GM23338 (cell line): ENCODE results near the gene EPHB1. TPM values are rescaled to one million over a fixed set of nuclear protein-coding genes. Genes with fewer than 3 reads are reported as not detected.

Experiments used
- ATAC-seq: fragments of 200-7000 bp; cut with Tn5 transposase; 3 replicates; pipeline ENCODE4 v1.9.1; 2020
- DNase-seq: peaks from one replicate; pipeline ENCODE4 v3.0.0-alpha.2; 2015; ENCODE audit warnings: low spot score
- H2AFZ ChIP-seq: fragments of 200-600 bp; sonication (generic); 2 replicates; pipeline ENCODE4 v1.8.0; 2016; ENCODE audit warnings: antibody characterized with exemption, mild to moderate bottlenecking, moderate library complexity
- H3F3A ChIP-seq: fragments of 200-600 bp; sonication (generic); replicated peaks from 2 replicates; pipeline ENCODE4 v1.8.0; 2017; ENCODE audit warnings: antibody characterized with exemption, mixed run types, low read depth
- H3K27ac ChIP-seq: fragments of 200-600 bp; sonication (generic); 2 replicates; pipeline ENCODE4 v1.6.1; 2016; ENCODE audit warnings: low read depth
- H3K27me3 ChIP-seq: fragments of 200-600 bp; sonication (generic); 2 replicates; pipeline ENCODE4 v1.8.0; 2016; ENCODE audit warnings: mild to moderate bottlenecking, mixed run types, moderate library complexity; ENCODE audit not compliant: insufficient read depth
- H3K36me3 ChIP-seq: fragments of 200-600 bp; sonication (generic); 2 replicates; pipeline ENCODE4 v1.8.0; 2016; ENCODE audit warnings: mild to moderate bottlenecking; ENCODE audit not compliant: insufficient read depth
- H3K4me1 ChIP-seq: fragments of 200-600 bp; sonication (generic); 2 replicates; pipeline ENCODE4 v1.8.0; 2016; ENCODE audit warnings: mild to moderate bottlenecking, moderate library complexity; ENCODE audit not compliant: insufficient read depth
- H3K4me2 ChIP-seq: fragments of 200-600 bp; sonication (generic); 2 replicates; pipeline ENCODE4 v1.7.1; 2017; ENCODE audit warnings: mixed run types
- H3K4me3 ChIP-seq: fragments of 200-600 bp; sonication (generic); 2 replicates; pipeline ENCODE4 v1.6.1; 2016; ENCODE audit warnings: mixed run types
- H3K79me2 ChIP-seq: fragments of 200-600 bp; sonication (generic); replicated peaks from 2 replicates; pipeline ENCODE4 v1.8.0; 2017; ENCODE audit warnings: mild to moderate bottlenecking; ENCODE audit not compliant: insufficient read depth
- H3K9me2 ChIP-seq: fragments of 200-600 bp; sonication (generic); 2 replicates; pipeline ENCODE4 v1.8.0; 2017; ENCODE audit not compliant: insufficient read depth
- H4K20me1 ChIP-seq: fragments of 200-600 bp; sonication (generic); replicated peaks from 2 replicates; pipeline ENCODE4 v1.8.0; 2017; ENCODE audit warnings: mild to moderate bottlenecking; ENCODE audit not compliant: insufficient read depth
- H3K27ac Mint-ChIP-seq: 2 replicates; pipeline ENCODE4 v1.8.0; 2020; ENCODE audit warnings: inconsistent platforms, mild to moderate bottlenecking, moderate library complexity, mixed read lengths
- H3K27me3 Mint-ChIP-seq: 3 replicates; pipeline ENCODE4 v1.8.0; 2022; ENCODE audit warnings: low read depth, mild to moderate bottlenecking, moderate library complexity, mixed read lengths, inconsistent platforms; ENCODE audit not compliant: insufficient read depth, poor library complexity
- H3K36me3 Mint-ChIP-seq: 3 replicates; pipeline ENCODE4 v1.8.0; 2021; ENCODE audit warnings: low read depth, mild to moderate bottlenecking, inconsistent platforms, moderate library complexity, mixed read lengths
- H3K4me1 Mint-ChIP-seq: 3 replicates; pipeline ENCODE4 v1.8.0; 2020; ENCODE audit warnings: mild to moderate bottlenecking, inconsistent platforms, mixed read lengths
- H3K4me3 Mint-ChIP-seq: 3 replicates; pipeline ENCODE4 v1.8.0; 2021; ENCODE audit warnings: moderate library complexity, mild to moderate bottlenecking, inconsistent platforms, mixed read lengths
- H3K9me3 Mint-ChIP-seq: 3 replicates; pipeline ENCODE4 v1.8.0; 2020; ENCODE audit warnings: moderate library complexity, mild to moderate bottlenecking, inconsistent platforms, mixed read lengths
- CTCF ChIP-seq, 2 experiments: fragments of 200-600 bp in 1 of 2; sonication (generic) in 1 of 2; conservative IDR thresholded peaks; 2 replicates each; pipeline versions ENCODE4 v1.5.1 to v1.6.1; 2016 to 2017; ENCODE audit warnings: antibody characterized with exemption in 2 of 2, low read depth in 2 of 2, mild to moderate bottlenecking in 2 of 2, moderate library complexity in 1 of 2
- ETS1 ChIP-seq: IDR thresholded peaks from 2 replicates; pipeline ENCODE4 v1.6.1; 2016; ENCODE audit warnings: antibody characterized with exemption
- EZH2 ChIP-seq: fragments of 200-600 bp; sonication (generic); IDR thresholded peaks from one replicate; pipeline ENCODE4 v1.8.0; 2017; ENCODE audit warnings: antibody characterized with exemption, mild to moderate bottlenecking, low read depth; ENCODE audit not compliant: unreplicated experiment
- EZH2phosphoT487 ChIP-seq: fragments of 200-600 bp; sonication (generic); IDR thresholded peaks from one replicate; pipeline ENCODE4 v1.8.1; 2018; ENCODE audit warnings: antibody characterized with exemption; ENCODE audit not compliant: unreplicated experiment
- REST ChIP-seq: IDR thresholded peaks from one replicate; pipeline ENCODE4 v1.6.1; 2018; ENCODE audit warnings: antibody characterized with exemption; ENCODE audit not compliant: unreplicated experiment
- ZNF114 ChIP-seq: fragments of 250-450 bp; sonication (Bioruptor Pico); IDR thresholded peaks from 2 replicates; pipeline ENCODE4 v1.5.0; 2020; ENCODE audit warnings: mild to moderate bottlenecking, moderate library complexity
- polyA plus RNA-seq: library from polyadenylated mRNA; unstranded; fragments of >200 nt; fragmentation: Nextera tagmentation; extraction: Ambion mirVana; gene quantifications from 2 replicates; pipeline ENCODE4 v1.2.1, GENCODE V29; 2016
- total RNA-seq: library from RNA; depleted of rRNA; stranded (reverse); fragments of >200 nt; shearing (Covaris generic); gene quantifications from 2 replicates; pipeline ENCODE4 v1.2.3, GENCODE V29; 2014
- TF ChIP-seq, protein P1 (sequence below): fragments of 250-450 bp; sonication (Bioruptor Pico); IDR thresholded peaks from 2 replicates; pipeline ENCODE4 v1.5.0; 2020; ENCODE audit warnings: mild to moderate bottlenecking, moderate library complexity

EPHB1 gene
- total and polyA plus RNA-seq, 2 experiments from 2014 or later, result 2.7 to 5.2 TPM

DNA sequence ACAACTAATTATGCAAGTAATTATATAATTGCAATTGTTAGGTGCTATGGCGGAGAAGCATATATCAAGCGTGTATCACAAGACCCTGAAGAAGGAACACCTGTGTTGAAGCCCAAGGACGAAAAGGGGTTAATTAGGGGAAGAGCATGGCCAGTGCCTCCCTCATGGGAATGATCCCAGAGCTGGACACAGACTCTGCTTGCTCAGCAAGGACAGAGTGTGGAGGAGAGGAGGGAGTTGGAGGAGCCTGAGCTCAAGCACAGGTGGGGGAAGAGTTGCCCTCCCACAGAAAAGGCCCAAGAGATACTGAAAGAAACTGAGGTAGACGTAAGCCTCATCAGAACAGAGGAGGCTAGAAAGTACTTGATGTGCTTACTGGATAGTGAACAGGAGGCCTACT, 423.7 kb downstream of the EPHB1 start:
- peak overlapping the region; percentile 60 for H3K4me2 ChIP-seq
- no peak for ATAC-seq
- H3K9me2 ChIP-seq, result peaks cover 3% of the 10 kb centered on the region
- no peaks in the 10 kb centered on the region for H3K36me3 ChIP-seq
- no peaks in the 10 kb centered on the region; the same call in 1 of the 3 replicates for H3K9me3 Mint-ChIP-seq
- no peak overlapping the region for H3K4me3 Mint-ChIP-seq
- H3K27me3 Mint-ChIP-seq, result peaks cover 10% of the 10 kb centered on the region
- no peak overlapping the region for H3K4me3 ChIP-seq
- no peak overlapping the region for H3K27ac ChIP-seq
- no peaks in the 10 kb centered on the region for H3K27me3 ChIP-seq
- peaks cover 49% of the 10 kb centered on the region for H3K4me1 Mint-ChIP-seq
- H2AFZ ChIP-seq, result no peak overlapping the region
- H3F3A ChIP-seq, result no peaks in the 10 kb centered on the region; the same call in 1 of the 2 replicates
- no peaks in the 10 kb centered on the region for H4K20me1 ChIP-seq
- H3K79me2 ChIP-seq, result no peaks in the 10 kb centered on the region
- no peak for DNase-seq
- H3K27ac Mint-ChIP-seq, result no peak overlapping the region
- H3K36me3 Mint-ChIP-seq, result peaks cover 6% of the 10 kb centered on the region; the same call in 1 of the 3 replicates
- no peak for TF ChIP-seq ZNF114 (CRISPR knock-in tag)
- TF ChIP-seq REST, result no peak
- TF ChIP-seq EZH2, result no peak
- no peak for TF ChIP-seq EZH2phosphoT487
- TF ChIP-seq ETS1, result no peak
- no peak for TF ChIP-seq CTCF (conservative IDR thresholded peaks at IDR 0.05; ENCODE audit: low read depth in 2 of 2)
- TF ChIP-seq, protein P1, sequence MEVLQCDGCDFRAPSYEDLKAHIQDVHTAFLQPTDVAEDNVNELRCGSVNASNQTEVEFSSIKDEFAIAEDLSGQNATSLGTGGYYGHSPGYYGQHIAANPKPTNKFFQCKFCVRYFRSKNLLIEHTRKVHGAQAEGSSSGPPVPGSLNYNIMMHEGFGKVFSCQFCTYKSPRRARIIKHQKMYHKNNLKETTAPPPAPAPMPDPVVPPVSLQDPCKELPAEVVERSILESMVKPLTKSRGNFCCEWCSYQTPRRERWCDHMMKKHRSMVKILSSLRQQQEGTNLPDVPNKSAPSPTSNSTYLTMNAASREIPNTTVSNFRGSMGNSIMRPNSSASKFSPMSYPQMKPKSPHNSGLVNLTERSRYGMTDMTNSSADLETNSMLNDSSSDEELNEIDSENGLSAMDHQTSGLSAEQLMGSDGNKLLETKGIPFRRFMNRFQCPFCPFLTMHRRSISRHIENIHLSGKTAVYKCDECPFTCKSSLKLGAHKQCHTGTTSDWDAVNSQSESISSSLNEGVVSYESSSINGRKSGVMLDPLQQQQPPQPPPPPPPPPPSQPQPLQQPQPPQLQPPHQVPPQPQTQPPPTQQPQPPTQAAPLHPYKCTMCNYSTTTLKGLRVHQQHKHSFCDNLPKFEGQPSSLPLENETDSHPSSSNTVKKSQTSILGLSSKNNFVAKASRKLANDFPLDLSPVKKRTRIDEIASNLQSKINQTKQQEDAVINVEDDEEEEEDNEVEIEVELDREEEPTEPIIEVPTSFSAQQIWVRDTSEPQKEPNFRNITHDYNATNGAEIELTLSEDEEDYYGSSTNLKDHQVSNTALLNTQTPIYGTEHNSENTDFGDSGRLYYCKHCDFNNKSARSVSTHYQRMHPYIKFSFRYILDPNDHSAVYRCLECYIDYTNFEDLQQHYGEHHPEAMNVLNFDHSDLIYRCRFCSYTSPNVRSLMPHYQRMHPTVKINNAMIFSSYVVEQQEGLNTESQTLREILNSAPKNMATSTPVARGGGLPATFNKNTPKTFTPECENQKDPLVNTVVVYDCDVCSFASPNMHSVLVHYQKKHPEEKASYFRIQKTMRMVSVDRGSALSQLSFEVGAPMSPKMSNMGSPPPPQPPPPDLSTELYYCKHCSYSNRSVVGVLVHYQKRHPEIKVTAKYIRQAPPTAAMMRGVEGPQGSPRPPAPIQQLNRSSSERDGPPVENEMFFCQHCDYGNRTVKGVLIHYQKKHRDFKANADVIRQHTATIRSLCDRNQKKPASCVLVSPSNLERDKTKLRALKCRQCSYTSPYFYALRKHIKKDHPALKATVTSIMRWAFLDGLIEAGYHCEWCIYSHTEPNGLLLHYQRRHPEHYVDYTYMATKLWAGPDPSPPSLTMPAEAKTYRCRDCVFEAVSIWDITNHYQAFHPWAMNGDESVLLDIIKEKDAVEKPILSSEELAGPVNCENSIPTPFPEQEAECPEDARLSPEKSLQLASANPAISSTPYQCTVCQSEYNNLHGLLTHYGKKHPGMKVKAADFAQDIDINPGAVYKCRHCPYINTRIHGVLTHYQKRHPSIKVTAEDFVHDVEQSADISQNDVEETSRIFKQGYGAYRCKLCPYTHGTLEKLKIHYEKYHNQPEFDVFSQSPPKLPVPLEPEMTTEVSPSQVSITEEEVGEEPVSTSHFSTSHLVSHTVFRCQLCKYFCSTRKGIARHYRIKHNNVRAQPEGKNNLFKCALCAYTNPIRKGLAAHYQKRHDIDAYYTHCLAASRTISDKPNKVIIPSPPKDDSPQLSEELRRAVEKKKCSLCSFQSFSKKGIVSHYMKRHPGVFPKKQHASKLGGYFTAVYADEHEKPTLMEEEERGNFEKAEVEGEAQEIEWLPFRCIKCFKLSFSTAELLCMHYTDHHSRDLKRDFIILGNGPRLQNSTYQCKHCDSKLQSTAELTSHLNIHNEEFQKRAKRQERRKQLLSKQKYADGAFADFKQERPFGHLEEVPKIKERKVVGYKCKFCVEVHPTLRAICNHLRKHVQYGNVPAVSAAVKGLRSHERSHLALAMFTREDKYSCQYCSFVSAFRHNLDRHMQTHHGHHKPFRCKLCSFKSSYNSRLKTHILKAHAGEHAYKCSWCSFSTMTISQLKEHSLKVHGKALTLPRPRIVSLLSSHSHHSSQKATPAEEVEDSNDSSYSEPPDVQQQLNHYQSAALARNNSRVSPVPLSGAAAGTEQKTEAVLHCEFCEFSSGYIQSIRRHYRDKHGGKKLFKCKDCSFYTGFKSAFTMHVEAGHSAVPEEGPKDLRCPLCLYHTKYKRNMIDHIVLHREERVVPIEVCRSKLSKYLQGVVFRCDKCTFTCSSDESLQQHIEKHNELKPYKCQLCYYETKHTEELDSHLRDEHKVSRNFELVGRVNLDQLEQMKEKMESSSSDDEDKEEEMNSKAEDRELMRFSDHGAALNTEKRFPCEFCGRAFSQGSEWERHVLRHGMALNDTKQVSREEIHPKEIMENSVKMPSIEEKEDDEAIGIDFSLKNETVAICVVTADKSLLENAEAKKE (CRISPR knock-in tag), result no peak
- peaks cover 42% of the 10 kb centered on the region for H3K4me1 ChIP-seq
